ENCODE measurements around the gene TMEM143.

DNA sequence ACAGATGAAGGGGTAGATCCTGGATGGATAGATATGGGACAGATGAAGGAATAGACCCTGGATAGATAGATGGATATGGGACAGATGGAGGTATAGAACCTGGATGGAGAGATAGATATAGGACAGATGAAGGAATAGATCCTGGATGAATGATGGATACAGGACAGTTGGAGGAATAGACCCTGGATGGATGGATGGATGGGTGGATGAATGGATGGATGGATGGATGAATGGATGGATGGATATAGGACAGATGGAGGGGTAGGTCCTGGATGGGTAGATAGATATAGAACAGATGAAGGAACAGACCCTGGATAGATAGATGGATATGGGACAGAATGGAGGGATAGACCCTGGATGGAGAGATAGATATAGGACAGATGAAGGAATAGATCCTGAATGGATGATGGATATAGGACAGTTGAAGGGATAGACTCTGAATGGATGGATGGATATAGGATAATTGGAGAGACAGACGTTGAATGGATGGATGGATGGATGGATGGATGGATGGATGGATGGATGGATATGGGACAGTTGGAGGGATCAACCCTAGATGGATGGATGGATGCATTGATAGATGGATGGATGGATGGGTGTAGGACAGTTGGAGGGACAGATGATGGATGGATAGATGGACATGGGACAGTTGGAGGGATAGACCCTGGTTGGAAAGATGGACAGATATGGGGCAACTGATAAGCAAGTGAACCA is 61.7 kb downstream of the TMEM143 start:
- TF ChIP-seq, protein P1, sequence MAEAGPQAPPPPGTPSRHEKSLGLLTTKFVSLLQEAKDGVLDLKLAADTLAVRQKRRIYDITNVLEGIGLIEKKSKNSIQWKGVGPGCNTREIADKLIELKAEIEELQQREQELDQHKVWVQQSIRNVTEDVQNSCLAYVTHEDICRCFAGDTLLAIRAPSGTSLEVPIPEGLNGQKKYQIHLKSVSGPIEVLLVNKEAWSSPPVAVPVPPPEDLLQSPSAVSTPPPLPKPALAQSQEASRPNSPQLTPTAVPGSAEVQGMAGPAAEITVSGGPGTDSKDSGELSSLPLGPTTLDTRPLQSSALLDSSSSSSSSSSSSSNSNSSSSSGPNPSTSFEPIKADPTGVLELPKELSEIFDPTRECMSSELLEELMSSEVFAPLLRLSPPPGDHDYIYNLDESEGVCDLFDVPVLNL (IDR thresholded peaks at IDR 0.05; ENCODE audit: low read depth, low read length), result no peak
- no peak for TF ChIP-seq POLR2A (IDR thresholded peaks at IDR 0.05; ENCODE audit: low read depth, low read length)
- TF ChIP-seq EZH2 (IDR thresholded peaks at IDR 0.05; ENCODE audit: borderline replicate concordance, control insufficient read depth, low read depth, low read length), result no peak
- TF ChIP-seq, protein P2, sequence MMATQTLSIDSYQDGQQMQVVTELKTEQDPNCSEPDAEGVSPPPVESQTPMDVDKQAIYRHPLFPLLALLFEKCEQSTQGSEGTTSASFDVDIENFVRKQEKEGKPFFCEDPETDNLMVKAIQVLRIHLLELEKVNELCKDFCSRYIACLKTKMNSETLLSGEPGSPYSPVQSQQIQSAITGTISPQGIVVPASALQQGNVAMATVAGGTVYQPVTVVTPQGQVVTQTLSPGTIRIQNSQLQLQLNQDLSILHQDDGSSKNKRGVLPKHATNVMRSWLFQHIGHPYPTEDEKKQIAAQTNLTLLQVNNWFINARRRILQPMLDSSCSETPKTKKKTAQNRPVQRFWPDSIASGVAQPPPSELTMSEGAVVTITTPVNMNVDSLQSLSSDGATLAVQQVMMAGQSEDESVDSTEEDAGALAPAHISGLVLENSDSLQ (IDR thresholded peaks at IDR 0.05), result no peak
- TF ChIP-seq, protein P3, sequence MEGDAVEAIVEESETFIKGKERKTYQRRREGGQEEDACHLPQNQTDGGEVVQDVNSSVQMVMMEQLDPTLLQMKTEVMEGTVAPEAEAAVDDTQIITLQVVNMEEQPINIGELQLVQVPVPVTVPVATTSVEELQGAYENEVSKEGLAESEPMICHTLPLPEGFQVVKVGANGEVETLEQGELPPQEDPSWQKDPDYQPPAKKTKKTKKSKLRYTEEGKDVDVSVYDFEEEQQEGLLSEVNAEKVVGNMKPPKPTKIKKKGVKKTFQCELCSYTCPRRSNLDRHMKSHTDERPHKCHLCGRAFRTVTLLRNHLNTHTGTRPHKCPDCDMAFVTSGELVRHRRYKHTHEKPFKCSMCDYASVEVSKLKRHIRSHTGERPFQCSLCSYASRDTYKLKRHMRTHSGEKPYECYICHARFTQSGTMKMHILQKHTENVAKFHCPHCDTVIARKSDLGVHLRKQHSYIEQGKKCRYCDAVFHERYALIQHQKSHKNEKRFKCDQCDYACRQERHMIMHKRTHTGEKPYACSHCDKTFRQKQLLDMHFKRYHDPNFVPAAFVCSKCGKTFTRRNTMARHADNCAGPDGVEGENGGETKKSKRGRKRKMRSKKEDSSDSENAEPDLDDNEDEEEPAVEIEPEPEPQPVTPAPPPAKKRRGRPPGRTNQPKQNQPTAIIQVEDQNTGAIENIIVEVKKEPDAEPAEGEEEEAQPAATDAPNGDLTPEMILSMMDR (IDR thresholded peaks at IDR 0.05 in 2 of 3, conservative IDR thresholded peaks at IDR 0.05 in 1 of 3; ENCODE audit: control insufficient read depth in 2 of 3, extremely low read depth in 1 of 3, insufficient read depth in 1 of 3, low read depth in 3 of 3, low read length in 3 of 3), result no peak
- TF ChIP-seq PAX8 (IDR thresholded peaks at IDR 0.05), result no peak
- TF ChIP-seq NFIC (IDR thresholded peaks at IDR 0.05; ENCODE audit: low read depth, low read length), result no peak
- TF ChIP-seq SMC3 (IDR thresholded peaks at IDR 0.05; ENCODE audit: borderline replicate concordance, low read length), result no peak
- TF ChIP-seq GABPA (IDR thresholded peaks at IDR 0.05; ENCODE audit: low read depth), result no peak
- TF ChIP-seq SPI1 (IDR thresholded peaks at IDR 0.05; ENCODE audit: borderline replicate concordance, insufficient read depth, low read depth, low read length), result no peak

Data from GM12878 (cell line).